K562 (cell line): ENCODE measurements around the gene MRPL40. TPM values are rescaled to one million over a fixed set of nuclear protein-coding genes. Genes with fewer than 3 reads are reported as not detected.
A peak's percentile ranks its signal among the peaks of the same experiment; 100 is the strongest.

Source experiments
- ATAC-seq: fragments of 200-7000 bp; cut with Tn5 transposase; 3 replicates; pipeline ENCODE4 v1.9.1; 2020; ENCODE audit warnings: moderate library complexity
- BruUV-seq: library from RNA; stranded (reverse); fragments of 400-500 nt; replicated peaks from 2 replicates; lab custom pipeline; 2021; lab: Mats Ljungman, UMichigan
- CTCF ChIA-PET: fragments of 300-600 bp; formaldehyde crosslinking; extraction: SDS; loops from one replicate; lab custom pipeline; 2021; ENCODE audit warnings: low intra/inter-chr PET ratio; lab: Yijun Ruan, JAX
- POLR2A ChIA-PET: fragments of 300-600, 350-650 bp; sonication (Branson Sonifier 250); formaldehyde crosslinking; extraction: SDS; loops from one replicate; lab custom pipeline; 2021; ENCODE audit warnings: antibody characterized with exemption, inconsistent platforms; lab: Yijun Ruan, JAX
- DNase-seq, 4 experiments: peaks; one replicate each; pipeline versions ENCODE4 v3.0.0 to v3.0.0-alpha.2; 2011 to 2018; ENCODE audit warnings: low spot score in 3 of 4, mixed read lengths in 3 of 4; ENCODE audit errors: extremely low read depth in 1 of 4
- FAIRE-seq: peaks from 2 replicates; lab custom pipeline; 2011; peaks lifted over from hg19 to GRCh38; lab: Jason Lieb, UNC
- H2AFZ ChIP-seq: 2 replicates; pipeline ENCODE4 v1.6.0; 2011; ENCODE audit warnings: low read depth, low read length, control low read depth, inconsistent platforms
- H3K27ac ChIP-seq: fragments of 200-600 bp; 3 replicates; pipeline ENCODE4 v1.8.0; 2011; ENCODE audit warnings: low read depth, mild to moderate bottlenecking, control low read depth, inconsistent platforms, low read length, moderate library complexity, mixed read lengths; ENCODE audit errors: extremely low read depth
- H3K27me3 ChIP-seq, 2 experiments: fragments of 300-600 bp in 1 of 2; 2 replicates in 1 of 2; 3 replicates in 1 of 2; pipeline versions ENCODE4 v1.6.0 to v1.8.0; 2011; ENCODE audit warnings: inconsistent platforms in 2 of 2, low read length in 2 of 2, mild to moderate bottlenecking in 1 of 2, mixed read lengths in 1 of 2, moderate library complexity in 1 of 2; ENCODE audit not compliant: control insufficient read depth in 2 of 2, insufficient read depth in 2 of 2
- H3K36me3 ChIP-seq: fragments of 300-600 bp; 3 replicates; pipeline ENCODE4 v1.8.0; 2011; ENCODE audit warnings: mild to moderate bottlenecking, low read length, inconsistent platforms; ENCODE audit not compliant: control insufficient read depth, insufficient read depth
- H3K4me1 ChIP-seq, 2 experiments: fragments of 200-600 bp in 1 of 2; replicated peaks in 1 of 2; 2 replicates in 1 of 2; 3 replicates in 1 of 2; pipeline versions ENCODE4 v1.5.1 to v1.8.0; 2011; ENCODE audit warnings: inconsistent platforms in 2 of 2, low read length in 2 of 2, mild to moderate bottlenecking in 1 of 2, mixed read lengths in 1 of 2, moderate library complexity in 1 of 2; ENCODE audit not compliant: control insufficient read depth in 2 of 2, insufficient read depth in 2 of 2
- H3K4me2 ChIP-seq: 2 replicates; pipeline ENCODE4 v1.6.1; 2011; ENCODE audit warnings: low read length, control low read depth, inconsistent platforms, mixed read lengths; ENCODE audit not compliant: insufficient read depth
- H3K4me3 ChIP-seq: fragments of 200-600 bp; sonication (generic), shearing (Covaris generic); 2 replicates; pipeline ENCODE4 v1.5.1; 2016; ENCODE audit warnings: control low read depth, inconsistent platforms
- H3K79me2 ChIP-seq: fragments of 200-600 bp; 3 replicates; pipeline ENCODE4 v1.8.0; 2011; ENCODE audit warnings: low read length, inconsistent platforms; ENCODE audit not compliant: control insufficient read depth, insufficient read depth
- H3K9ac ChIP-seq, 2 experiments: 2 replicates each; pipeline versions ENCODE4 v1.6.0 to v1.6.1; 2011; ENCODE audit warnings: low read depth in 2 of 2, low read length in 2 of 2, control low read depth in 1 of 2, inconsistent platforms in 1 of 2, mild to moderate bottlenecking in 1 of 2, mixed read lengths in 1 of 2; ENCODE audit not compliant: insufficient read depth in 1 of 2
- H3K9me1 ChIP-seq: one replicate; pipeline ENCODE4 v1.6.0; 2011; ENCODE audit warnings: inconsistent platforms, mild to moderate bottlenecking, low read length, moderate library complexity; ENCODE audit not compliant: control insufficient read depth, insufficient read depth
- H3K9me3 ChIP-seq: replicated peaks from 2 replicates; pipeline ENCODE4 v1.5.1; 2011; ENCODE audit warnings: low read depth, low read length, inconsistent platforms; ENCODE audit not compliant: control insufficient read depth, insufficient read depth
- H4K20me1 ChIP-seq: replicated peaks from 2 replicates; pipeline ENCODE4 v1.6.1; 2011; ENCODE audit warnings: low read length, inconsistent platforms, mixed read lengths; ENCODE audit not compliant: control insufficient read depth, insufficient read depth
- ARNT ChIP-seq, 2 experiments: fragments of 450-650 bp; IDR thresholded peaks; 2 replicates each; pipeline ENCODE4 v1.6.1; 2016; ENCODE audit warnings: mild to moderate bottlenecking in 1 of 2
- CHD4 ChIP-seq: fragments of 200-600 bp; sonication (generic); IDR thresholded peaks from 3 replicates; pipeline ENCODE4 v1.6.1; 2012; ENCODE audit warnings: low read depth, mild to moderate bottlenecking, mixed read lengths, low read length, inconsistent platforms; ENCODE audit not compliant: insufficient read depth, insufficient replicate concordance, poor library complexity, severe bottlenecking
- ELF4 ChIP-seq: fragments of 450-650 bp; formaldehyde crosslinking; IDR thresholded peaks from 2 replicates; pipeline ENCODE4 v1.4.0; 2022; ENCODE audit warnings: missing genetic modification characterization
- GATA2 ChIP-seq: sonication (generic); formaldehyde crosslinking; IDR thresholded peaks from 2 replicates; pipeline ENCODE4 v1.4.0; 2020; ENCODE audit warnings: mild to moderate bottlenecking, missing genetic modification reagents
- KLF10 ChIP-seq: fragments of 250-450 bp; sonication (Bioruptor Pico); IDR thresholded peaks from 2 replicates; pipeline ENCODE4 v1.6.1; 2021; ENCODE audit warnings: matching md5 sums
- MXI1 ChIP-seq: IDR thresholded peaks from 2 replicates; pipeline ENCODE4 v1.6.1; 2011; ENCODE audit warnings: low read depth, mild to moderate bottlenecking, improper control_type of control experiment, low read length
- NR3C1 ChIP-seq: sonication (generic); formaldehyde crosslinking; IDR thresholded peaks from 2 replicates; pipeline ENCODE4 v1.8.1; 2022; ENCODE audit warnings: missing genetic modification reagents
- PCBP1 ChIP-seq: fragments of 200-400 bp; formaldehyde crosslinking; IDR thresholded peaks from 2 replicates; pipeline ENCODE4 v1.6.1; 2018; ENCODE audit warnings: mild to moderate bottlenecking, low read depth, low read length; ENCODE audit not compliant: poor library complexity, severe bottlenecking
- POLR2AphosphoS5 ChIP-seq: IDR thresholded peaks from 2 replicates; pipeline ENCODE4 v1.6.1; 2011; ENCODE audit warnings: mild to moderate bottlenecking, low read depth, low read length, moderate library complexity; ENCODE audit not compliant: control insufficient read depth, insufficient read depth
- POLR2G ChIP-seq: fragments of 200-400 bp; formaldehyde crosslinking; IDR thresholded peaks from 2 replicates; pipeline ENCODE4 v1.6.1; 2017; ENCODE audit warnings: low read depth, mild to moderate bottlenecking, antibody characterized with exemption, low read length, moderate library complexity
- SRSF7 ChIP-seq: fragments of 200-400 bp; formaldehyde crosslinking; optimal IDR thresholded peaks from 2 replicates; pipeline ENCODE3; 2017; ENCODE audit warnings: mild to moderate bottlenecking, low read depth, low read length
- TAF15 ChIP-seq: fragments of 200-400 bp; formaldehyde crosslinking; IDR thresholded peaks from 2 replicates; pipeline ENCODE4 v1.6.1; 2017; ENCODE audit warnings: mild to moderate bottlenecking, low read depth, low read length, moderate library complexity
- ZNF239 ChIP-seq: fragments of 250-450 bp; sonication (Bioruptor Pico); IDR thresholded peaks from 2 replicates; pipeline ENCODE4 v1.4.0; 2020; ENCODE audit warnings: mild to moderate bottlenecking
- WGBS: fragments of 100-300 bp; shearing (Covaris generic); methylation state at CpG from one replicate; pipeline ENCODE4 v1.1.6; 2016; ENCODE audit warnings: low coverage, mixed read lengths; ENCODE audit not compliant: insufficient coverage; ENCODE audit errors: missing lambda C conversion rate; 5-methylcytosine and 5-hydroxymethylcytosine counted together
- in situ Hi-C: fragments of 300-500 bp; cut with MboI; formaldehyde crosslinking; loops from 4 replicates; pipeline ENCODE4 v1.15.0; 2018; ENCODE audit warnings: inconsistent platforms, mixed read lengths
- intact Hi-C: fragments of 100-400 bp; cut with micrococcal nuclease; formaldehyde crosslinking; loops from 2 replicates; pipeline ENCODE4 v1.14.2; 2022
- polyA plus RNA-seq, 8 experiments: library from polyadenylated mRNA; depleted of rRNA in 4 of 8; stranded (reverse) in 5 of 8; unstranded in 3 of 8; fragments of >200 nt; fragmentation: Nextera tagmentation in 2 of 8; fragmentation: Illumina TruSeq in 1 of 8; extraction: Ambion mirVana in 2 of 8; extraction: Trizol in 1 of 8; gene quantifications; 2 replicates each; pipeline versions ENCODE4 v1.2.1 to v1.2.3, GENCODE V29; 2011 to 2014; ENCODE audit warnings: inconsistent platforms in 1 of 8, missing spikeins in 1 of 8
- total RNA-seq, 7 experiments: library from RNA; depleted of rRNA in 6 of 7; stranded (reverse); fragments of >200 nt in 6 of 7; fragmentation: Illumina TruSeq in 2 of 7; extraction: Trizol in 2 of 7; gene quantifications; 2 replicates each; pipeline versions ENCODE4 v1.2.1 to v1.2.3, GENCODE V29; 2011 to 2021; ENCODE audit warnings: low replicate concordance in 1 of 7
- TF ChIP-seq, protein P1 (sequence below): sonication (generic); formaldehyde crosslinking; IDR thresholded peaks from 2 replicates; pipeline ENCODE4 v1.8.0; 2022; ENCODE audit warnings: missing genetic modification reagents, mild to moderate bottlenecking, borderline replicate concordance
- TF ChIP-seq, protein P2 (sequence below): sonication (generic); formaldehyde crosslinking; IDR thresholded peaks from 2 replicates; pipeline ENCODE4 v1.8.1; 2023; ENCODE audit warnings: mild to moderate bottlenecking, missing genetic modification reagents, moderate library complexity

The MRPL40 gene
- total and polyA plus RNA-seq, 9 of the 15 experiments (the other 6 are each of a cell fraction or from before 2014, with no cell fraction given), result 132 to 652 (median 208) TPM

DNA sequence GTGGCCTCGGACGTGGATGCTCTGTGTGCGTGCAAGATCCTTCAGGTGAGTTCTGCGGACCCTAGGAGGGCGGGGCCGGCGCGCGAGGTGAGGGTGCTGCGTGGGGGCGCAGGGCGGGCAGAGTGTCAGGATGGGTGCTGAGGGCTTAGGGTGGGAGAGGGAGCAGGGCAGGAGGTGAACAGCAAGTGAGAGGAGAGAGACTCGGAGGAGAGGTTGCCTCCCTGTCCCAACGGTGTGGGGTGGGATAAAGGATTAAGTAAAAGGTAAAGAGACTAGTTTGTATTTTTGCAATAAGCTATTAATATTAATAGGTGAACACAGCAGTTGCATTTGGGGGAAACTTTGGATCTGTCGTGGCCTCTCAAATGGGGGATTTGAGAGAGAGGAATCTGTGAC is 47.8 kb downstream of the MRPL40 start (continued):
- TF ChIP-seq CHD4, result no peak

- POLR2A ChIA-PET, result interaction anchor here (0.6 to 5.4 kb wide), 17 partner anchors 10 to 513 kb away, joined by 3 to 148 read pairs (median 4); partner anchors contain the start of gene ESS2
- no peak for TF ChIP-seq ARNT (IDR thresholded peaks at IDR 0.05)
- no peak for TF ChIP-seq POLR2G
- TF ChIP-seq TAF15, result no peak
- no peak for TF ChIP-seq NR3C1 (CRISPR knock-in tag)
- TF ChIP-seq GATA2 (CRISPR knock-in tag), result no peak
- TF ChIP-seq SRSF7, result no peak
- no peak for TF ChIP-seq POLR2AphosphoS5
- no peak for TF ChIP-seq PCBP1
- TF ChIP-seq, protein P1, sequence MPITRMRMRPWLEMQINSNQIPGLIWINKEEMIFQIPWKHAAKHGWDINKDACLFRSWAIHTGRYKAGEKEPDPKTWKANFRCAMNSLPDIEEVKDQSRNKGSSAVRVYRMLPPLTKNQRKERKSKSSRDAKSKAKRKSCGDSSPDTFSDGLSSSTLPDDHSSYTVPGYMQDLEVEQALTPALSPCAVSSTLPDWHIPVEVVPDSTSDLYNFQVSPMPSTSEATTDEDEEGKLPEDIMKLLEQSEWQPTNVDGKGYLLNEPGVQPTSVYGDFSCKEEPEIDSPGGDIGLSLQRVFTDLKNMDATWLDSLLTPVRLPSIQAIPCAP (CRISPR knock-in tag), result no peak
- no peak for TF ChIP-seq KLF10 (CRISPR knock-in tag)
- TF ChIP-seq MXI1, result 0 out of 2 replicates have a peak, but pooled peaks have one; percentile 65
- TF ChIP-seq, protein P2, sequence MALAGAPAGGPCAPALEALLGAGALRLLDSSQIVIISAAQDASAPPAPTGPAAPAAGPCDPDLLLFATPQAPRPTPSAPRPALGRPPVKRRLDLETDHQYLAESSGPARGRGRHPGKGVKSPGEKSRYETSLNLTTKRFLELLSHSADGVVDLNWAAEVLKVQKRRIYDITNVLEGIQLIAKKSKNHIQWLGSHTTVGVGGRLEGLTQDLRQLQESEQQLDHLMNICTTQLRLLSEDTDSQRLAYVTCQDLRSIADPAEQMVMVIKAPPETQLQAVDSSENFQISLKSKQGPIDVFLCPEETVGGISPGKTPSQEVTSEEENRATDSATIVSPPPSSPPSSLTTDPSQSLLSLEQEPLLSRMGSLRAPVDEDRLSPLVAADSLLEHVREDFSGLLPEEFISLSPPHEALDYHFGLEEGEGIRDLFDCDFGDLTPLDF (CRISPR knock-in tag), result peak; percentile 75
- no peak for TF ChIP-seq ELF4 (CRISPR knock-in tag)
- no peak for TF ChIP-seq ZNF239 (CRISPR knock-in tag)
Observed at GRCh38 chr22:19480789-19481188, 48.4 kb downstream of the MRPL40 start.

More at GRCh38 chr22:19480789-19481188, 48.4 kb downstream of the MRPL40 start:
- Histone ChIP-seq H3K4me1 (peaks cover 7 to 16% of the 10 kb centered on the region in 2 experiments), H4K20me1 (peaks cover 18% of the 10 kb centered on the region), H3K36me3 (peaks cover 65% of the 10 kb centered on the region), H3K27ac (peak overlapping the region; percentile 97), H3K9ac (peak overlapping the region; percentile 96 to 97), H2AFZ (peak overlapping the region; percentile 99; the same call in 1 of the 2 replicates), H3K79me2 (peaks cover 69% of the 10 kb centered on the region), H3K9me3 (no peaks in the 10 kb centered on the region), H3K9me1 (no peaks in the 10 kb centered on the region), H3K4me2 (peak overlapping the region; percentile 97), H3K4me3 (peak overlapping the region; percentile 70), H3K27me3 (no peaks in the 10 kb centered on the region)
- CTCF ChIA-PET, result no interaction called here
- in situ Hi-C loops, result no loop called here
- no TSS peak for BruUV-seq
- DNase-seq (peak in 1 of 4 experiments; percentile 59), ATAC-seq (no peak), FAIRE-seq (no peak)
- WGBS, result 5% methylated on average over 10 of the region's 10 CpGs
- intact Hi-C loops, result no loop called here
